GM18505 (cell line): Measurements from ENCODE around the gene ITGA6.
"Not testable (repeated sequence)": the region's sequence is repeated elsewhere in the genome, so short reads cannot be mapped to it uniquely, and the experiment has no call there.

Source experiments
- ATAC-seq: cut with Tn5 transposase; IDR thresholded peaks from one replicate; pipeline ENCODE4 v1.9.1; 2021; ENCODE audit not compliant: unreplicated experiment
- POLR2A ChIP-seq: IDR thresholded peaks from 4 replicates; pipeline ENCODE4 v1.6.1; 2011; ENCODE audit warnings: borderline replicate concordance; ENCODE audit not compliant: insufficient read depth, insufficient read length; ENCODE audit errors: extremely low read depth

ITGA6 gene

GRCh38 chr2:172512810-172513523, 85.6 kb downstream of the ITGA6 start:
- no peak for ATAC-seq
- no peak for TF ChIP-seq POLR2A

GRCh38 chr2:172513524-172513900, 86.1 kb downstream of the ITGA6 start:
- ATAC-seq = no peak
- TF ChIP-seq POLR2A = no peak

- ATAC-seq = no peak
- TF ChIP-seq POLR2A = no peak
Observed at GRCh38 chr2:172513935-172514586, 86.7 kb downstream of the ITGA6 start.

- no peak for ATAC-seq
- no peak for TF ChIP-seq POLR2A
Observed at GRCh38 chr2:172516299-172516698, 88.9 kb downstream of the ITGA6 start.

GRCh38 chr2:172518995-172519394, 91.6 kb downstream of the ITGA6 start:
- no peak for TF ChIP-seq POLR2A
- ATAC-seq = no peak

GRCh38 chr2:172525601-172526000, 98.2 kb downstream of the ITGA6 start:
- ATAC-seq = no peak
- no peak for TF ChIP-seq POLR2A

- TF ChIP-seq POLR2A = no peak
- ATAC-seq = no peak
Observed at GRCh38 chr2:172531309-172531708, 103.9 kb downstream of the ITGA6 start.

- ATAC-seq = not testable (repeated sequence)
Observed at GRCh38 chr2:172532461-172532860, 105.1 kb downstream of the ITGA6 start.

GRCh38 chr2:172533687-172534086, 106.3 kb downstream of the ITGA6 start:
- no peak for TF ChIP-seq POLR2A
- ATAC-seq = no peak

GRCh38 chr2:172535119-172535518, 107.7 kb downstream of the ITGA6 start:
- no peak for TF ChIP-seq POLR2A
- ATAC-seq = no peak

- ATAC-seq = not testable (repeated sequence)
Observed at GRCh38 chr2:172537851-172538250, 110.5 kb downstream of the ITGA6 start.

- no peak for TF ChIP-seq POLR2A
- ATAC-seq = no peak
Observed at GRCh38 chr2:172539767-172540166, 112.4 kb downstream of the ITGA6 start.

GRCh38 chr2:172540421-172540820, 113.0 kb downstream of the ITGA6 start:
- no peak for ATAC-seq
- TF ChIP-seq POLR2A = no peak

GRCh38 chr2:172545408-172546075, 118.2 kb downstream of the ITGA6 start:
- ATAC-seq = no peak
- no peak for TF ChIP-seq POLR2A
